GM21423 (cell line): ENCODE results near the gene IGSF5.
"Not testable (repeated sequence)": the region's sequence is repeated elsewhere in the genome, so short reads cannot be mapped to it uniquely, and the experiment has no call there.

ENCODE experiments used
- ATAC-seq: cut with Tn5 transposase; IDR thresholded peaks from one replicate; pipeline ENCODE4 v1.9.1; 2021; ENCODE audit warnings: mild to moderate bottlenecking, moderate library complexity; ENCODE audit not compliant: unreplicated experiment

IGSF5 gene

GRCh38 chr21:39744883-39745282 lies at the start of gene IGSF5:
Gene IGSF5 (plus strand): TSS chr21:39745183. CDS start chr21:39745510, 327 bp downstream.
- not testable (repeated sequence) for ATAC-seq

GRCh38 chr21:39696196-39696595 lies 48.8 kb upstream of the IGSF5 start:
- ATAC-seq = no peak

GRCh38 chr21:39696618-39697017 lies 48.4 kb upstream of the IGSF5 start:
- no peak for ATAC-seq

GRCh38 chr21:39700318-39700717 lies 44.7 kb upstream of the IGSF5 start:
- no peak for ATAC-seq

GRCh38 chr21:39703578-39703977 lies 41.4 kb upstream of the IGSF5 start:
- ATAC-seq = no peak

- no peak for ATAC-seq
Measured at GRCh38 chr21:39705849-39706248, 39.1 kb upstream of the IGSF5 start.

- ATAC-seq = no peak
Measured at GRCh38 chr21:39707316-39707715, 37.7 kb upstream of the IGSF5 start.

- ATAC-seq = no peak
Measured at GRCh38 chr21:39710866-39711265, 34.1 kb upstream of the IGSF5 start.

- ATAC-seq = no peak
Measured at GRCh38 chr21:39712273-39712672, 32.7 kb upstream of the IGSF5 start.

GRCh38 chr21:39712976-39713375 lies 32.0 kb upstream of the IGSF5 start:
- ATAC-seq = no peak

- ATAC-seq = no peak
Measured at GRCh38 chr21:39713905-39714304, 31.1 kb upstream of the IGSF5 start.

GRCh38 chr21:39714331-39714730 lies 30.7 kb upstream of the IGSF5 start:
- no peak for ATAC-seq

- no peak for ATAC-seq
Measured at GRCh38 chr21:39715804-39716397, 29.1 kb upstream of the IGSF5 start.

- ATAC-seq = no peak
Measured at GRCh38 chr21:39720126-39720778, 24.7 kb upstream of the IGSF5 start.

GRCh38 chr21:39721885-39722284 lies 23.1 kb upstream of the IGSF5 start:
- no peak for ATAC-seq

- no peak for ATAC-seq
Measured at GRCh38 chr21:39724944-39725343, 20.0 kb upstream of the IGSF5 start.

GRCh38 chr21:39726133-39726532 lies 18.9 kb upstream of the IGSF5 start:
- ATAC-seq = no peak

- ATAC-seq = no peak
Measured at GRCh38 chr21:39727401-39728120, 17.4 kb upstream of the IGSF5 start.

GRCh38 chr21:39728341-39728740 lies 16.6 kb upstream of the IGSF5 start:
- ATAC-seq = no peak

GRCh38 chr21:39730418-39731157 lies 14.4 kb upstream of the IGSF5 start:
- no peak for ATAC-seq

- ATAC-seq = no peak
Measured at GRCh38 chr21:39736716-39737115, 8.3 kb upstream of the IGSF5 start.
